ENCODE measurements around the gene ROR1. TPM values are rescaled to one million over a fixed set of nuclear protein-coding genes. Genes with fewer than 3 reads are reported as not detected.

Gene ROR1
- total and polyA plus RNA-seq, 2 of the 4 experiments (the other 2 are of a cell fraction) = 4.4 to 10.0 TPM

DNA sequence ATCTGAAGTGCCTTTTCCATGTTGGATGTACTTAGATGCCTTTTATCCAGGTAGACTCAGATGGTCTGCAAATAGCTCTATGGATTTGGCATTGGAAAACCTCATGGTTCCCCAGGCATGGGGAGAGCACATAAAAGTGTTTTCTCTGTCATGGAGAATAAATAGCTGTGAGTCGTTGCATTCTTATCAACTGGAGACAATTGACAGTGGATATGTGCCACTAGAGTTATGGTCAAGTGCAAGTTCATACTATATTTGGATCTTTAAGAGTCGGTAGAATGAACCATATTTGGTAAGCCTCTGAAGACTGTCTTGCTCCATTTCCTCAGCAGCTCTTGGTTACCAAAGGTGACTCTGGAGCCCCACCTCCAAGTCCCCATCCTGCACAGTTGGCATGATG lies 83.7 kb downstream of the ROR1 start:
- BruUV-seq (replicated peaks) = no TSS peak
- Histone ChIP-seq H3K18ac (ENCODE audit: low read depth, low read length) (no peak overlapping the region), H3K4ac (ENCODE audit: low read depth, low read length) (no peak overlapping the region), H2AK9ac (replicated peaks; ENCODE audit: low read depth, low read length, poor library complexity) (no peak overlapping the region), H3K9me3 (ENCODE audit: control insufficient read depth, insufficient read depth, low read length) (0 out of 2 replicates have a peak, but pooled peaks cover 3% of the 10 kb centered on the region), H3K14ac (replicated peaks; ENCODE audit: low read depth, low read length) (no peak overlapping the region), H3K27ac (ENCODE audit: insufficient read depth, low read length) (no peak overlapping the region), H3K36me3 (ENCODE audit: control insufficient read depth, insufficient read depth, low read length) (no peaks in the 10 kb centered on the region), H3K27me3 (ENCODE audit: control insufficient read depth, insufficient read depth, low read length) (no peaks in the 10 kb centered on the region), H3K9me1 (ENCODE audit: insufficient read depth, low read length) (no peaks in the 10 kb centered on the region), H3K9ac (ENCODE audit: low read depth, low read length) (no peak overlapping the region), H2BK120ac (ENCODE audit: low read depth, low read length) (no peak overlapping the region), H3K4me2 (ENCODE audit: low read depth, low read length) (no peak overlapping the region), H2BK20ac (ENCODE audit: low read depth, low read length) (no peak overlapping the region), H3K4me1 (ENCODE audit: control insufficient read depth, insufficient read depth, low read length) (no peaks in the 10 kb centered on the region), H4K5ac (ENCODE audit: low read depth, low read length) (no peak overlapping the region), H3K79me1 (ENCODE audit: low read depth in 1 of 2, low read length in 2 of 2) (no peaks in the 10 kb centered on the region), H4K8ac (ENCODE audit: low read depth in 2 of 2, low read length in 2 of 2) (no peak overlapping the region), H4K20me1 (ENCODE audit: insufficient read depth, low read length) (no peaks in the 10 kb centered on the region; the same call in 1 of the 2 replicates), H3K56ac (ENCODE audit: extremely low read depth, insufficient read depth, low read length) (no peak overlapping the region), H4K91ac (ENCODE audit: insufficient read depth, low read depth, low read length) (no peak overlapping the region), H3K23ac (ENCODE audit: low read depth, low read length) (no peak overlapping the region), H2BK15ac (ENCODE audit: low read depth, low read length) (no peak overlapping the region), H2AK5ac (ENCODE audit: low read depth, low read length) (no peak overlapping the region), H2BK5ac (ENCODE audit: low read depth, low read length, poor library complexity, severe bottlenecking) (no peak overlapping the region), H3K4me3 (ENCODE audit: insufficient read depth, low read depth, low read length) (no peak overlapping the region), H2AFZ (replicated peaks; ENCODE audit: low read length, poor library complexity) (no peak overlapping the region)
- DNase-seq (no peak), ATAC-seq (ENCODE audit: low read depth) (no peak)
- intact Hi-C loops (cut with micrococcal nuclease) = no loop called here
- dilution Hi-C loops (cut with HindIII; ENCODE audit: low sequenced_read_pairs, unreplicated experiment) = no loop called here
- WGBS, 2 experiments (ENCODE audit: extremely low coverage in 2 of 2, insufficient read length in 1 of 2) = no CpG with 5 or more reads among the region's 2 CpGs
- POLR2A ChIA-PET (ENCODE audit: unreplicated experiment) = no interaction called here
- TF ChIP-seq RAD21 (IDR thresholded peaks at IDR 0.05; ENCODE audit: low read length) = no peak
- TF ChIP-seq MAZ (IDR thresholded peaks at IDR 0.05; ENCODE audit: borderline replicate concordance, low read depth, low read length) = no peak
- no peak for TF ChIP-seq CEBPB (IDR thresholded peaks at IDR 0.05; ENCODE audit: low read depth, low read length)
- TF ChIP-seq RFX5 (IDR thresholded peaks at IDR 0.05; ENCODE audit: low read depth, low read length) = no peak
- TF ChIP-seq CHD1 (IDR thresholded peaks at IDR 0.05; ENCODE audit: low read depth, low read length) = no peak
- TF ChIP-seq, protein P1, sequence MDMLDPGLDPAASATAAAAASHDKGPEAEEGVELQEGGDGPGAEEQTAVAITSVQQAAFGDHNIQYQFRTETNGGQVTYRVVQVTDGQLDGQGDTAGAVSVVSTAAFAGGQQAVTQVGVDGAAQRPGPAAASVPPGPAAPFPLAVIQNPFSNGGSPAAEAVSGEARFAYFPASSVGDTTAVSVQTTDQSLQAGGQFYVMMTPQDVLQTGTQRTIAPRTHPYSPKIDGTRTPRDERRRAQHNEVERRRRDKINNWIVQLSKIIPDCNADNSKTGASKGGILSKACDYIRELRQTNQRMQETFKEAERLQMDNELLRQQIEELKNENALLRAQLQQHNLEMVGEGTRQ (IDR thresholded peaks at IDR 0.05; ENCODE audit: low read depth, low read length) = no peak
- TF ChIP-seq FOS (IDR thresholded peaks at IDR 0.05; ENCODE audit: low read depth, low read length) = no peak
- no peak for TF ChIP-seq MXI1 (IDR thresholded peaks at IDR 0.05; ENCODE audit: borderline replicate concordance, low read depth, low read length)
- no peak for TF ChIP-seq RCOR1 (IDR thresholded peaks at IDR 0.05; ENCODE audit: insufficient replicate concordance, low read length)
- no peak for TF ChIP-seq POLR2A (IDR thresholded peaks at IDR 0.05; ENCODE audit: low read depth, low read length)
- no peak for TF ChIP-seq NFE2L2 (IDR thresholded peaks at IDR 0.05; ENCODE audit: low read depth, low read length)
- in situ Hi-C loops (cut with MboI; ENCODE audit: low sequenced_read_pairs) = no loop called here
- CTCF ChIA-PET = no interaction called here
